HepG2 (cell line): ENCODE results near the gene ANO4. TPM values are rescaled to one million over a fixed set of nuclear protein-coding genes. Genes with fewer than 3 reads are reported as not detected.

ENCODE experiments used
- ATAC-seq: fragments of 200-7000 bp; cut with Tn5 transposase; 3 replicates; pipeline ENCODE4 v1.9.1; 2020; ENCODE audit warnings: mild to moderate bottlenecking, moderate library complexity
- Bru-seq: library from RNA; stranded (reverse); fragments of 400-500 nt; gene quantifications from one replicate; lab custom pipeline; 2021; lab: Mats Ljungman, UMichigan
- BruChase-seq, 2 experiments: library from RNA; stranded (reverse); fragments of 400-500 nt; gene quantifications; one replicate each; lab custom pipeline; 2021; lab: Mats Ljungman, UMichigan
- BruUV-seq: library from RNA; stranded (reverse); fragments of 400-500 nt; replicated peaks from 2 replicates; lab custom pipeline; 2021; lab: Mats Ljungman, UMichigan
- CTCF ChIA-PET: fragments of 300-600 bp; formaldehyde crosslinking; extraction: SDS; loops from one replicate; lab custom pipeline; 2021; ENCODE audit warnings: low total read pairs, inconsistent platforms, low intra/inter-chr PET ratio; lab: Yijun Ruan, JAX
- POLR2A ChIA-PET: fragments of 350-600 bp; sonication (Branson Sonifier 250); formaldehyde crosslinking; loops from one replicate; lab custom pipeline; 2020; ENCODE audit warnings: antibody characterized with exemption, inconsistent platforms; lab: Yijun Ruan, JAX
- DNase-seq: peaks from one replicate; pipeline ENCODE4 v3.0.0-alpha.2; 2015; ENCODE audit warnings: low spot score
- FAIRE-seq: peaks from 3 replicates; lab custom pipeline; 2011; peaks lifted over from hg19 to GRCh38; lab: Jason Lieb, UNC
- H2AFZ ChIP-seq: one replicate; pipeline ENCODE4 v1.6.1; 2011; ENCODE audit warnings: low read length, inconsistent platforms
- H3K27ac ChIP-seq: fragments of 300-600 bp; 3 replicates; pipeline ENCODE4 v1.8.0; 2011; ENCODE audit warnings: mixed run types, mild to moderate bottlenecking, mixed read lengths, low read length, inconsistent platforms; ENCODE audit not compliant: insufficient read depth; ENCODE audit errors: extremely low read length
- H3K27me3 ChIP-seq, 2 experiments: fragments of 200-600 bp in 1 of 2; 2 replicates in 1 of 2; 3 replicates in 1 of 2; pipeline versions ENCODE4 v1.6.0 to v1.8.0; 2011; ENCODE audit warnings: low read length in 2 of 2, mild to moderate bottlenecking in 2 of 2, moderate library complexity in 2 of 2, inconsistent platforms in 1 of 2; ENCODE audit not compliant: insufficient read depth in 2 of 2, control insufficient read depth in 1 of 2
- H3K36me3 ChIP-seq, 2 experiments: fragments of 200-600 bp in 1 of 2; replicated peaks in 1 of 2; 2 replicates in 1 of 2; 3 replicates in 1 of 2; pipeline versions ENCODE4 v1.5.1 to v1.8.0; 2011; ENCODE audit warnings: low read length in 2 of 2, inconsistent platforms in 1 of 2; ENCODE audit not compliant: insufficient read depth in 2 of 2, control insufficient read depth in 1 of 2
- H3K4me1 ChIP-seq: 2 replicates; pipeline ENCODE4 v1.5.1; 2012; ENCODE audit warnings: low read length, inconsistent platforms; ENCODE audit not compliant: insufficient read depth
- H3K4me2 ChIP-seq: 2 replicates; pipeline ENCODE4 v1.6.0; 2011; ENCODE audit warnings: low read depth, low read length, inconsistent platforms
- H3K4me3 ChIP-seq, 3 experiments: fragments of 200-600 bp in 1 of 3; sonication (generic), shearing (Covaris generic) in 1 of 3; replicated peaks in 1 of 3; 2 replicates each; pipeline ENCODE4 v1.5.1; 2011 to 2016; ENCODE audit warnings: low read length in 3 of 3, inconsistent platforms in 2 of 3, low read depth in 2 of 3, mild to moderate bottlenecking in 2 of 3, control low read depth in 1 of 3, mixed read lengths in 1 of 3; ENCODE audit not compliant: insufficient read depth in 1 of 3
- H3K79me2 ChIP-seq: one replicate; pipeline ENCODE4 v1.6.1; 2011; ENCODE audit warnings: low read length, inconsistent platforms; ENCODE audit not compliant: insufficient read depth
- H3K9ac ChIP-seq: 2 replicates; pipeline ENCODE4 v1.6.0; 2011; ENCODE audit warnings: mild to moderate bottlenecking, low read depth, low read length, inconsistent platforms; ENCODE audit not compliant: insufficient read depth
- H3K9me3 ChIP-seq: 2 replicates; pipeline ENCODE4 v1.5.1; 2012; ENCODE audit warnings: mild to moderate bottlenecking, low read length
- H4K20me1 ChIP-seq: 2 replicates; pipeline ENCODE4 v1.6.0; 2011; ENCODE audit warnings: inconsistent platforms, mild to moderate bottlenecking, low read length, moderate library complexity; ENCODE audit not compliant: insufficient read depth
- HINFP ChIP-seq: sonication (generic); formaldehyde crosslinking; IDR thresholded peaks from 2 replicates; pipeline ENCODE4 v1.4.0; 2020; ENCODE audit warnings: low read depth, mild to moderate bottlenecking, missing genetic modification reagents
- IRF9 ChIP-seq: sonication (generic); formaldehyde crosslinking; IDR thresholded peaks from 2 replicates; pipeline ENCODE4 v1.8.0; 2022; ENCODE audit warnings: missing genetic modification reagents, mild to moderate bottlenecking, borderline replicate concordance
- KLF15 ChIP-seq: sonication (generic); formaldehyde crosslinking; IDR thresholded peaks from 2 replicates; pipeline ENCODE4 v1.8.1; 2023; ENCODE audit warnings: borderline replicate concordance, mild to moderate bottlenecking, inconsistent platforms, missing genetic modification reagents, mixed read lengths
- NFKB2 ChIP-seq: sonication (generic); formaldehyde crosslinking; IDR thresholded peaks from 2 replicates; pipeline ENCODE4 v1.4.0; 2020; ENCODE audit warnings: missing genetic modification reagents, borderline replicate concordance
- NONO ChIP-seq, 2 experiments: fragments of 450-650 bp in 1 of 2; sonication (generic) in 1 of 2; formaldehyde crosslinking in 1 of 2; IDR thresholded peaks in 1 of 2; conservative IDR thresholded peaks in 1 of 2; 2 replicates each; pipeline versions ENCODE4 v1.6.1 to v1.8.0; 2017 to 2022; ENCODE audit warnings: mild to moderate bottlenecking in 1 of 2, missing genetic modification reagents in 1 of 2, moderate library complexity in 1 of 2
- SALL2 ChIP-seq: sonication (generic); formaldehyde crosslinking; IDR thresholded peaks from 2 replicates; pipeline ENCODE4 v1.8.1; 2023; ENCODE audit warnings: mild to moderate bottlenecking, missing genetic modification reagents, inconsistent platforms
- TBX2 ChIP-seq: sonication (generic); formaldehyde crosslinking; IDR thresholded peaks from 2 replicates; pipeline ENCODE4 v1.5.0; 2020; ENCODE audit warnings: missing genetic modification reagents, mild to moderate bottlenecking, borderline replicate concordance
- ZNF138 ChIP-seq: sonication (generic); formaldehyde crosslinking; IDR thresholded peaks from 2 replicates; pipeline ENCODE4 v1.5.0; 2020; ENCODE audit warnings: mild to moderate bottlenecking, low read depth, missing genetic modification reagents
- ZNF331 ChIP-seq: sonication (generic); formaldehyde crosslinking; IDR thresholded peaks from 2 replicates; pipeline ENCODE4 v1.4.0; 2020; ENCODE audit warnings: missing genetic modification reagents
- ZNF703 ChIP-seq: sonication (generic); formaldehyde crosslinking; IDR thresholded peaks from 2 replicates; pipeline ENCODE4 v1.5.1; 2020; ENCODE audit warnings: missing genetic modification reagents, mild to moderate bottlenecking, moderate library complexity, borderline replicate concordance
- ZNF816 ChIP-seq: sonication (generic); formaldehyde crosslinking; IDR thresholded peaks from 2 replicates; pipeline ENCODE4 v1.8.0; 2022; ENCODE audit warnings: missing genetic modification reagents, mild to moderate bottlenecking, borderline replicate concordance
- WGBS: methylation state at CpG from one replicate; pipeline ENCODE4 v1.1.6; 2017; ENCODE audit warnings: low lambda C conversion rate; 5-methylcytosine and 5-hydroxymethylcytosine counted together
- in situ Hi-C: cut with HindIII; loops from 2 replicates; pipeline ENCODE4 v1.10.0; 2017; ENCODE audit warnings: low pct_unique_long_range_greater_than_20kb; ENCODE audit not compliant: extremely low pct_ligation_motif_present
- intact Hi-C: fragments of 100-400 bp; cut with micrococcal nuclease; formaldehyde crosslinking; loops from one replicate; pipeline ENCODE4 v1.10.0; 2022; ENCODE audit not compliant: unreplicated experiment
- long read RNA-seq, 2 experiments: library from RNA in 1 of 2; library from polyadenylated mRNA in 1 of 2; stranded (forward) in 1 of 2; unstranded in 1 of 2; transcript quantifications; one replicate each; pipeline ENCODE4 v2.0.0, GENCODE V29; 2019 to 2022
- polyA minus RNA-seq, 3 experiments: library from RNA; depleted of rRNA, polyadenylated mRNA; stranded (reverse); fragments of >200 nt; gene quantifications; 2 replicates each; pipeline ENCODE4 v1.2.3, GENCODE V29; 2011; ENCODE audit warnings: low replicate concordance in 1 of 3
- polyA plus RNA-seq, 8 experiments: library from polyadenylated mRNA; depleted of rRNA in 3 of 8; stranded (reverse) in 7 of 8; unstranded in 1 of 8; fragments of >200 nt; fragmentation: Illumina TruSeq in 4 of 8; extraction: Trizol in 4 of 8; gene quantifications; 2 replicates each; pipeline versions ENCODE4 v1.2.1 to v1.2.3, GENCODE V29; 2011 to 2016; ENCODE audit warnings: low read depth in 4 of 8, missing spikeins in 1 of 8, mixed read lengths in 1 of 8; ENCODE audit not compliant: insufficient read depth in 1 of 8
- total RNA-seq, 5 experiments: library from RNA; depleted of rRNA; stranded (reverse); fragments of >200 nt; fragmentation: Illumina TruSeq; extraction: Trizol; gene quantifications; 2 replicates each; pipeline ENCODE4 v1.2.3, GENCODE V29; 2016; ENCODE audit warnings: low read depth in 1 of 5

The ANO4 gene
- total RNA-seq (2016; rRNA removed; fragmentation: Illumina TruSeq; extraction: Trizol) (not detected in 2 replicates), polyA plus RNA-seq (2011; rRNA removed) (0.13 TPM in 1 of 2 replicates, not detected in the other), polyA minus RNA-seq (2011; rRNA and poly(A)+ RNA removed; ENCODE audit: low replicate concordance) (not detected in 2 replicates), Bru-seq, nascent RNA (percentile 5 among the genes with signal in this experiment), BruChase-seq, experiment 1, labeled RNA remaining after a 6-hour chase (percentile 7 among the genes with signal in this experiment), BruChase-seq, experiment 2, labeled RNA remaining after a 2-hour chase (percentile 10 among the genes with signal in this experiment)
- total RNA-seq (2016; cell fraction: cytosol; rRNA removed; fragmentation: Illumina TruSeq; extraction: Trizol; ENCODE audit: low read depth) = not detected in 2 replicates
- total RNA-seq (2016; cell fraction: insoluble cytoplasmic fraction; rRNA removed; fragmentation: Illumina TruSeq; extraction: Trizol) = 0.04 TPM in 1 of 2 replicates, not detected in the other
- not detected in 2 replicates for total RNA-seq (2016; cell fraction: membrane; rRNA removed; fragmentation: Illumina TruSeq; extraction: Trizol)
- total RNA-seq (2016; cell fraction: nucleus; rRNA removed; fragmentation: Illumina TruSeq; extraction: Trizol) = not detected in 2 replicates
- polyA plus RNA-seq (2011; cell fraction: cytosol; rRNA removed) = 0.03 TPM in 1 of 2 replicates, not detected in the other
- 0.05 TPM in 1 of 2 replicates, not detected in the other for polyA plus RNA-seq (2011; cell fraction: nucleus; rRNA removed)
- not detected in 2 replicates for polyA plus RNA-seq (2012)
- polyA plus RNA-seq (2016; cell fraction: cytosol; fragmentation: Illumina TruSeq; extraction: Trizol; ENCODE audit: low read depth) = not detected in 2 replicates
- not detected in 2 replicates for polyA plus RNA-seq (2016; cell fraction: insoluble cytoplasmic fraction; fragmentation: Illumina TruSeq; extraction: Trizol; ENCODE audit: low read depth)
- polyA plus RNA-seq (2016; cell fraction: membrane; fragmentation: Illumina TruSeq; extraction: Trizol; ENCODE audit: low read depth) = not detected in 2 replicates
- polyA plus RNA-seq (2016; cell fraction: nucleus; fragmentation: Illumina TruSeq; extraction: Trizol; ENCODE audit: insufficient read depth, low read depth) = not detected in 2 replicates
- not detected in 2 replicates for polyA minus RNA-seq (2011; cell fraction: cytosol; rRNA and poly(A)+ RNA removed)
- polyA minus RNA-seq (2011; cell fraction: nucleus; rRNA and poly(A)+ RNA removed) = not detected in 2 replicates
- long read RNA-seq, experiment 1 = 0 reads
- long read RNA-seq, experiment 2 = 0 reads

GRCh38 chr12:100794441-100795173 lies at the start of gene ANO4:
TSS of gene ANO4 (plus strand) at chr12:100794776. CDS start at chr12:100901786, 107,010 bp downstream.
- Histone ChIP-seq H3K27ac (no peak within 1 kb of the TSS), H3K4me1 (no peaks in the 10 kb centered on the region), H3K9me3 (no peaks in the 10 kb centered on the region), H3K27me3 (peaks cover 1 to 18% of the 10 kb centered on the region in 2 experiments; a peak in 4 of 5 replicates), H2AFZ (no peak within 1 kb of the TSS), H3K9ac (no peak within 1 kb of the TSS), H3K4me3 (no peak within 1 kb of the TSS), H3K36me3 (no peaks in the 10 kb centered on the region), H3K4me2 (no peak within 1 kb of the TSS), H3K79me2 (no peaks in the 10 kb centered on the region), H4K20me1 (no peaks in the 10 kb centered on the region)
- ChIA-PET POLR2A (no interaction called here), CTCF (no interaction called here)
- no TSS peak for BruUV-seq
- FAIRE-seq (no peak), ATAC-seq (no peak), DNase-seq (no peak)
- intact Hi-C loops (no loop called here), in situ Hi-C loops (no loop called here)
- WGBS = 12% methylated on average over 17 of the region's 18 CpGs
- TF ChIP-seq TBX2 (no peak), ZNF703 (CRISPR knock-in tag) (no peak), ZNF816 (CRISPR knock-in tag) (no peak), KLF15 (CRISPR knock-in tag) (no peak), ZNF138 (CRISPR knock-in tag) (no peak), ZNF331 (CRISPR knock-in tag) (no peak), NONO (IDR thresholded peaks at IDR 0.05) (no peak), NONO (CRISPR knock-in tag; conservative IDR thresholded peaks at IDR 0.05) (no peak), SALL2 (CRISPR knock-in tag) (no peak), HINFP (CRISPR knock-in tag) (no peak), IRF9 (no peak), NFKB2 (CRISPR knock-in tag) (no peak)
